ENCODE data around the gene BUB3. TPM values are rescaled to one million over a fixed set of nuclear protein-coding genes. Genes with fewer than 3 reads are reported as not detected.

Gene BUB3
- total and polyA plus RNA-seq, 2 of the 8 experiments (the other 6 are each of a cell fraction or from before 2014, with no cell fraction given): 183 to 207 TPM

- no peak for TF ChIP-seq SAP30 (IDR thresholded peaks at IDR 0.05; ENCODE audit: insufficient read depth, insufficient replicate concordance, low read length)
- TF ChIP-seq SRF (IDR thresholded peaks at IDR 0.05; ENCODE audit: low read depth, low read length): no peak
- TF ChIP-seq RBBP5 (IDR thresholded peaks at IDR 0.05; ENCODE audit: borderline replicate concordance, low read depth, low read length): no peak
- no peak for TF ChIP-seq CHD1 (IDR thresholded peaks at IDR 0.05; ENCODE audit: low read depth, low read length)
- peak; percentile 52; the same call in 1 of the 2 replicates for TF ChIP-seq CBX8 (IDR thresholded peaks at IDR 0.05; ENCODE audit: borderline replicate concordance, low read depth, low read length)
- no peak for TF ChIP-seq GABPA (IDR thresholded peaks at IDR 0.05; ENCODE audit: borderline replicate concordance, insufficient read depth, low read length)
- TF ChIP-seq EZH2 (IDR thresholded peaks at IDR 0.05; ENCODE audit: low read depth, low read length, severe bottlenecking): no peak
- TF ChIP-seq BRCA1 (IDR thresholded peaks at IDR 0.05; ENCODE audit: low read depth, low read length): no peak
- TF ChIP-seq ASH2L (IDR thresholded peaks at IDR 0.05; ENCODE audit: low read length): no peak
- TF ChIP-seq E2F6 (IDR thresholded peaks at IDR 0.05): no peak; the same call in none of the 2 replicates
- no peak for TF ChIP-seq JUND (IDR thresholded peaks at IDR 0.05; ENCODE audit: low read length)
- TF ChIP-seq TEAD4 (IDR thresholded peaks at IDR 0.05; ENCODE audit: low read depth, low read length): no peak
- TF ChIP-seq KDM4A (IDR thresholded peaks at IDR 0.05; ENCODE audit: low read depth, low read length, severe bottlenecking): peak; percentile 46
- no peak for TF ChIP-seq USF2 (IDR thresholded peaks at IDR 0.05; ENCODE audit: low read length)
- TF ChIP-seq NRF1 (IDR thresholded peaks at IDR 0.05; ENCODE audit: low read depth, low read length): no peak
- TF ChIP-seq KDM5A (IDR thresholded peaks at IDR 0.05; ENCODE audit: low read length): no peak
- no peak for TF ChIP-seq POU5F1 (IDR thresholded peaks at IDR 0.05; ENCODE audit: low read depth, low read length)
- no peak for TF ChIP-seq TCF12 (IDR thresholded peaks at IDR 0.05; ENCODE audit: low read depth, low read length)
- no peak for TF ChIP-seq HDAC2 (IDR thresholded peaks at IDR 0.05; ENCODE audit: borderline replicate concordance in 1 of 2, low read depth in 2 of 2, low read length in 2 of 2)
- TF ChIP-seq KDM1A (IDR thresholded peaks at IDR 0.05; ENCODE audit: borderline replicate concordance, low read length): no peak
- TF ChIP-seq POLR2A (IDR thresholded peaks at IDR 0.05; ENCODE audit: control extremely low read depth in 1 of 2, low read depth in 2 of 2, low read length in 2 of 2): no peak
- peak; percentile 93 for TF ChIP-seq RNF2 (IDR thresholded peaks at IDR 0.05; ENCODE audit: borderline replicate concordance, low read depth, low read length, missing control alignments, poor library complexity, severe bottlenecking)
Measured at GRCh38 chr10:123133541-123134342, 20.5 kb upstream of the BUB3 start (continued).

All from H1 (cell line).